HG02970 (cell line): ENCODE results near the gene DAZAP1.

Experiments used
- ATAC-seq: cut with Tn5 transposase; IDR thresholded peaks from one replicate; pipeline ENCODE4 v1.9.1; 2021; ENCODE audit warnings: mild to moderate bottlenecking, moderate library complexity, moderate number of reproducible peaks; ENCODE audit not compliant: unreplicated experiment, low FRiP score

The DAZAP1 gene

DNA sequence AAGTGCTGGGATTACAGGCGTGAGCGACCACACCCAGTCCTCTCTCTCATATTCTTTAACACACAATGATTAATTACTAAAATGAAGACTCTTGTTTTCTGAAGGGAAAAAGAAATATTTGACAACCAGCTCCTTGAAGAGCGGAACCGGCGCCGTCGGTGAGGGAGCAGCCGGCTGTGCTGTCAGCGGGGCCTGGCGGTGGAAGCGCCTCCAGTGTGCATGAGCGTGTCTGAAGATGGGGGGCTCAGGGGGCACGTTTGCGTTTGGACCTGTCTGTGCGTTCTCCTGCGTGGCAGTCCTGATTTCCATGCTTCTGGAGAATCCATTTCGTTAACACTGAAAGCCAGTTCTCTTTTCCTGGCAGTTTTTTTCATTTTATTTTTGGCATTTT, 31.0 kb upstream of the DAZAP1 start:
- ATAC-seq, result no peak

- no peak for ATAC-seq
These were observed 30.0 kb upstream of the DAZAP1 start for GRCh38 chr19:1377176-1377964.

DNA sequence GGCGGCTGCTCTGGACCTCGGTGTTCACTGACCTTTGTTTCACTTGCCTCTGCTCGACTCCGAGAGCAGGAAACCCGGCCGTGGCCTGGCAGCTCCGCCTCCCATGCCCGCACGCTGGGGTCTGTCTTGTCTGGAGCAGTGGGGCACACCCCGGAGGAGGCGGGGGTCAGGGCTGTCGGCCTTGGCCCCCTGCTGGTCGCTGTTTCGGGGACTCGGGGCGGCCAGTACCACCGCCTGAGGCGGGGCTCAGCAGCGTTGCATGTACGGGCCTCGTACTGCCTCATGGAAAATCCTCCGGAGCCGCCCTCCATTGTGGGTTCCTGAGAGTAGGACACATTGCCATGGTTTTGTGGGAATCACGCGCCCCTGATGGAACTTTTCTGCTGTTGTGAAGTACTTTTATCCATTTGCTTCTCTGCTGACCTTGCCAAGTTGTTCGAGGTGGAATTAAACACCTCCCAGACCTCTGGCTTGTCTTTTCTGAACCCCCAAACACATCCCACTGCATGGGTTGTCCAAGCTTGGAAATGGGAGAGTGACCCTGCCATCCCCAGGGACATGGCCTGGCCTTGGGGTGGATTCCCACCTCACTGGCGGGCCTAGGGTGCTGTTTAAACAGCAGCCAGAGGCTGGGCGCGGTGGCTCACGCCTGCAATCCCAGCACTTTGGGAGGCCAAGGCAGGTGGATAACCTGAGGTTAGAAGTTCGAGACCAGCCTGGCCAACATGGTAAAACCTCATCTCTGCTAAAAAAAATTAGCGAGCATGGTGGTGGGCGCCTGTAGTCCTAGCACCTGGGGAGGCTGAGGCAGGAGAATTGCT, 29.2 kb upstream of the DAZAP1 start:
- ATAC-seq, result no peak

- ATAC-seq, result no peak
These were observed 28.1 kb upstream of the DAZAP1 start for GRCh38 chr19:1379126-1379905.

GRCh38 chr19:1379961-1380489, 27.4 kb upstream of the DAZAP1 start:
- ATAC-seq, result no peak

- no peak for ATAC-seq
These were observed 25.1 kb upstream of the DAZAP1 start for GRCh38 chr19:1382250-1382649.

GRCh38 chr19:1383017-1383311, 24.4 kb upstream of the DAZAP1 start:
- ATAC-seq, result no peak

DNA sequence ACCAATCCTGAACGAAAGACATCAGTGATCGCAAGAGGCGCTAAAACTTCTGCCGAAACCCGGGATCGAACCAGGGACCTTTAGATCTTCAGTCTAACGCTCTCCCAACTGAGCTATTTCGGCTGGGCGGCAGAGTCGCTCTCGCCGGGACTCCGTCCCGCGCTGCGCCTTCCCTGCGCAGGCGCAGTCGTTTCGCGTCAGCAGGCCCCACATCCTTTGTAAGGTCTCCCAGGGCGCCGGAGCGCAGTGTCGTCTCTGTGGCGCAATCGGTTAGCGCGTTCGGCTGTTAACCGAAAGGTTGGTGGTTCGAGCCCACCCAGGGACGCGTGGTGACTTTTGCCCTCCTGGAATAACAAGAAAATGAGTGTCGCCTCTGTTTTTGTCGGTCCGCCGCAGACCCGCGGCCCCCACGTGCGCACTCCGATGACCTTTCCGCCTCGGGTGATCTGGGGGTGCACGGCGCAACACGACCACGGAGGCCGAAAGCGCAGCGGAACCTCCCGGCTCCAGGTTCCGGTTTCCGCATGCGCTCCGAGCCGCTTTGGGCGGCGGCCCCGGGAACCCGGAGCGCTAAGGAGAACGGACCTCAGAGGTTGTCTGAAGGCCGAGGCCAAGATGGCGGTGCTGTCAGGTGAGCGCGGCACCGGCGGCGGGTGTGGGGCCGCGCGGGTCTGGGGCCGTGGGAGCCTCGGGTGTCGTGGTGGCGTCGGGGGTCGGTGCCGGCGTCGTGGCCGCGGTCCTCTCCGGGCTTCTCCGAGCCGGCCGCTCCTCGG, 23.9 kb upstream of the DAZAP1 start, which contains the start of gene NDUFS7:
NDUFS7 (plus strand) TSS at position 596 of the 773 bp plus-strand sequence; CDS start at position 616, 20 bp downstream.
- peak; percentile 88 for ATAC-seq

GRCh38 chr19:1384085-1384462, 23.3 kb upstream of the DAZAP1 start:
- ATAC-seq, result no peak

GRCh38 chr19:1384478-1385110, 22.8 kb upstream of the DAZAP1 start:
- no peak for ATAC-seq

- ATAC-seq, result no peak
These were observed 21.6 kb upstream of the DAZAP1 start for GRCh38 chr19:1385816-1386215.

DNA sequence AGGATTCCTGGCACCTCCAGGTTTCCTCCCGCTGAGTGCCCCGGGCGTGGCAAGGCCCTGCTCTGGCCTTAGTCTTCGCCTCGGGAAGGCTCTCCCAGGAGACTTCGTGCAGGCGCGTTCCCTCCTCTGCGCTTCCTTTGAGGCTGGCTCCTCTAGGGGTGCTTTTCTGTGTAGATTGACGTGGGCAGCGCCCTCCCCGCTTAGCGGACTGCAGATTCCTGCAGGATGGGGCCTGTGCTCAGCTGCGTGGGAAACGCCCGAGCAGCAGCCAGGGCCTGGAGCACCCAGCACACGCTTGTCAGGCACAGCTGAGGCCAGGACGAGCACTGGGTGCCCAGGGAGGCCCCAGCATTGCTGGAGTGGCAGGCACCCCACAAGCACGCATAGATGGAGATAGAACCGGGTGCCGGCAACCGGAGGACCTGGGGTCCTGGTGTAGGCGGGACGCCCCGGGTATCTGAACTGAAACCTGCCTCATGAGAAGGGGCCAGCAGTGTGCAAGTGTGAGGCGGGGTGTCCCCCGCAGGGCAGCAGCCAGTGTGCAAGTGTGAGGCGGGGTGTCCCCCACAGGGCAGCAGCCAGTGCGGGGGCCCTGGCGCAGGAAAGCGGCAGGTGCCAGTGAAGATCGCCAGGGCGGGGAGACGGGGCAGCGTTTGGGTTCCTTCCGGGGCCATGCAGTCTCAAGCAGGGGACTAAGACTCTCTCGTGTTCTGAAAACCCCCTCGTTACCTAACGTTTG, 20.3 kb upstream of the DAZAP1 start:
- no peak for ATAC-seq

GRCh38 chr19:1387684-1388636, 19.4 kb upstream of the DAZAP1 start:
- ATAC-seq, result no peak

DNA sequence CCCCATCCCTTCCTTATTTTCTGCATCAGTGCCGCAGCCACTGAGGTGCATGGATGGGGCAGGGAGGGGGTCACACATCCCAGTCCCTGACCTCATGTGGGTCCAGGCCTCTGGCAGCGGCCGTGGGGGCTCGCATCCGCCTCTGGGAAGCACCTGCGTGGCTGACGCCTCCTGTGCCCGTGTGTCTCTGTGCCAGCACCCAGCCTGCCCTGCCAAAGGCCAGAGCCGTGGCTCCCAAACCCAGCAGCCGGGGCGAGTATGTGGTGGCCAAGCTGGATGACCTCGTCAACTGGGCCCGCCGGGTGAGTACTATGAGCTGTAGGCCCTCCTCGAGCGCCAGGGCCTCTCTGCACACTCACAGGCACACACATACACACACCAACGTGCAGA, 18.8 kb upstream of the DAZAP1 start:
- no peak for ATAC-seq

- ATAC-seq, result no peak
These were observed 18.1 kb upstream of the DAZAP1 start for GRCh38 chr19:1389033-1389940.

GRCh38 chr19:1390890-1391423, 16.4 kb upstream of the DAZAP1 start:
- ATAC-seq, result no peak

DNA sequence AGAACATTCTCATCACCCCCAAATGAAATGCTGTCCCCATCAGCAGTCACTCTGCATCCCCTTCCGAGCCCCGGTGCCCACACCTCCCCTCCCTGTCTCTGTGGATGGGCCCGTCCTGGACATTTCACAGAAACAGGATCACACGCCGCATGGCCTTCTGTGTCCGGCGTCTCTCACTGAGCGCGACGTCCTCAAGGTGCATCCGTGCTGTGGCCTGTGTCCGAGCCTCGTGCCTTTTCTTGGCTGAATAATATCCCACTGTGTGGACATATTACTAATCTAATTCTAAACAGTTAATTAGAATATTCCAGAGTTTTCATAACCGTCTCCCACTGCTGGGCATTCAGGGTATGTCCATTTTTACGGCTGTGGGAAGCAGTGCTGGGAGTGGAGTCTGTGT, 15.0 kb upstream of the DAZAP1 start:
- no peak for ATAC-seq
